K562 (cell line): ENCODE measurements around the gene CEBPE.

Experiments used
- CTCF ChIP-seq, 3 experiments: IDR thresholded peaks in 2 of 3; conservative IDR thresholded peaks in 1 of 3; 2 replicates each; pipeline ENCODE4 v1.5.1; 2011 to 2012; ENCODE audit warnings: low read length in 3 of 3, mild to moderate bottlenecking in 3 of 3, control low read depth in 2 of 3, improper control_type of control experiment in 1 of 3, inconsistent platforms in 1 of 3, low read depth in 1 of 3, mixed read lengths in 1 of 3, moderate library complexity in 1 of 3; ENCODE audit not compliant: insufficient read depth in 2 of 3
- GATA2 ChIP-seq: sonication (generic); formaldehyde crosslinking; IDR thresholded peaks from 2 replicates; pipeline ENCODE4 v1.4.0; 2020; ENCODE audit warnings: mild to moderate bottlenecking, missing genetic modification reagents
- MITF ChIP-seq: IDR thresholded peaks from 2 replicates; pipeline ENCODE4 v1.6.1; 2014; ENCODE audit warnings: antibody characterized with exemption
- SMAD4 ChIP-seq: fragments of 250-450 bp; sonication (Bioruptor Pico); conservative IDR thresholded peaks from 2 replicates; pipeline ENCODE4 v1.8.0; 2021; ENCODE audit warnings: inconsistent platforms, mild to moderate bottlenecking, moderate library complexity

- no peak for TF ChIP-seq SMAD4 (CRISPR knock-in tag)
- no peak for TF ChIP-seq CTCF (IDR thresholded peaks at IDR 0.05 in 2 of 3, conservative IDR thresholded peaks at IDR 0.05 in 1 of 3; ENCODE audit: insufficient read depth in 2 of 3, low read depth in 1 of 3, low read length in 3 of 3)
- no peak for TF ChIP-seq GATA2 (CRISPR knock-in tag)
- no peak for TF ChIP-seq MITF
Observed at GRCh38 chr14:23126548-23127278, 7.7 kb upstream of the CEBPE start.
